ENCODE data around the gene OTUD7B. TPM values are rescaled to one million over a fixed set of nuclear protein-coding genes. Genes with fewer than 3 reads are reported as not detected.

OTUD7B gene
- total RNA-seq, 6 experiments from 2014 or later, result 26.2 to 29.6 (median 28.7) TPM

DNA sequence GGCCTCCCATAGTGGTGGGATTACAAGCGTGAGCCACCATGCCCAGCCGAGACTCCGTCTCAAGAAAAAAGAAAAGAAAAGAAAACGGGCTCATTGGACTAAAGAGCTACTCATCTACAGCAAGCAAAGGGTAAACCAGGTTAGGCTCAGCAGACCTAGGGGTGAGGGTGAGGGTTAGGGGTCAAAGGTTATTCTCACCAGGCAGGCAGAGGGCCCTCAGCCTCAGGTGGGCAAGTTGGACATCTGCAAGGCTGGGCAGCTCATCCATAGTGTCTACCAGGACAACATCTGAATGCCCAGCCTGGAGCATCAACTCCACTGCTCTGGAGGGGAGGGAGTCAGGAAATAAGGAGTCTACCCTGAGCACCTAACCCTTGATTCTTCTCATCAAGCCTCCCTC, 77.3 kb downstream of the OTUD7B start:
- Mint-ChIP-seq H3K9me3 (no peaks in the 10 kb centered on the region), H3K4me3 (no peak overlapping the region), H3K4me1 (ENCODE audit: low read depth) (peaks cover 53% of the 10 kb centered on the region), H3K36me3 (ENCODE audit: low read depth) (peaks cover 35% of the 10 kb centered on the region), H3K27ac (no peak overlapping the region), H3K27me3 (ENCODE audit: insufficient read depth) (peaks cover 8% of the 10 kb centered on the region)
- no peak for TF ChIP-seq CTCF (IDR thresholded peaks at IDR 0.05)
- no peak for DNase-seq

DNA sequence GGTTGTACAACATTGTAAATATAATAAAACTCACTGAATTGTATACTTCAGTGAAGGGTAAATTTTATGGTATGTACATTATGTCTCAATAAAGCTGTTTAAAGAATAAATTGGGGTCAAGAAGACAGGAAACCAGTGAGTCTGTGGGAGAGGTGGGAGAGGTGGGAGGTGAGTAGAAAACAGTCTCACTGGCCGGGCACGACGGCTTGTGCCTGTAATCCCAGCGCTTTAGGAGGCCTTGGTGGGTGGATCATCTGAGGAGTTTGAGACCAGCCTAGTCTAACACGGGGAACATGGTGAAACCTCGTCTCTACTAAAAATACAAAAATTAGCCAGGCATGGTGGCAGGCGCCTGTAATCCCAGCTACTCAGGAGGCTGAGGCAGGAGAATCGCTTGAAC, 78.1 kb downstream of the OTUD7B start:
- peaks cover 35% of the 10 kb centered on the region for H3K36me3 Mint-ChIP-seq (ENCODE audit: low read depth)
- TF ChIP-seq CTCF (IDR thresholded peaks at IDR 0.05), result no peak
- no peak overlapping the region for H3K4me3 Mint-ChIP-seq
- no peaks in the 10 kb centered on the region for H3K9me3 Mint-ChIP-seq
- H3K27me3 Mint-ChIP-seq (ENCODE audit: insufficient read depth), result peaks cover 7% of the 10 kb centered on the region
- no peak overlapping the region for H3K27ac Mint-ChIP-seq
- peaks cover 49% of the 10 kb centered on the region for H3K4me1 Mint-ChIP-seq (ENCODE audit: low read depth)
- no peak for DNase-seq

- no peak for TF ChIP-seq CTCF (IDR thresholded peaks at IDR 0.05)
- Mint-ChIP-seq H3K4me1 (ENCODE audit: low read depth) (peaks cover 42% of the 10 kb centered on the region), H3K9me3 (no peaks in the 10 kb centered on the region), H3K4me3 (no peak overlapping the region), H3K36me3 (ENCODE audit: low read depth) (peaks cover 44% of the 10 kb centered on the region), H3K27me3 (ENCODE audit: insufficient read depth) (peaks cover 3% of the 10 kb centered on the region), H3K27ac (peak overlapping the region; percentile 66)
- DNase-seq, result no peak
These were observed 79.2 kb downstream of the OTUD7B start for GRCh38 chr1:149931212-149931790.

GRCh38 chr1:149929856-149930255, 80.7 kb downstream of the OTUD7B start:
- peaks cover 56% of the 10 kb centered on the region for H3K36me3 Mint-ChIP-seq (ENCODE audit: low read depth)
- H3K4me3 Mint-ChIP-seq, result no peak overlapping the region
- no peak overlapping the region; the same call in 1 of the 2 replicates for H3K27ac Mint-ChIP-seq
- peaks cover 45% of the 10 kb centered on the region for H3K4me1 Mint-ChIP-seq (ENCODE audit: low read depth)
- DNase-seq, result no peak
- no peak for TF ChIP-seq CTCF (IDR thresholded peaks at IDR 0.05)
- H3K27me3 Mint-ChIP-seq (ENCODE audit: insufficient read depth), result no peaks in the 10 kb centered on the region; the same call in none of the 2 replicates
- no peaks in the 10 kb centered on the region for H3K9me3 Mint-ChIP-seq

DNA sequence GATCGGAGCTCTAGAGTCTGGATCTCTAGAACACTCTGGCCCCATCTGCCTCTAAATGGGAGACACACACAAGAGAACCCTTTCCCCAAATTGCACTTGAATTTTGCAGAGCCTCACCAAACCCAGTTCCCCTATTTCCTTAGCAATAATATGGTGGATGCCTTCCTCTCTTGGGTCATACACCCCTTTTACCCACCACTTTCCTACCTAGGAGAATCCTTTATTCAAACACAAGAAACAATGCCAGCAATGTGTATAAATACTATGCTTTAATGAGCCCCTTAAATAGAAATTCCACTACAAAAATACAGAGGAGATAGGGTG, 82.2 kb downstream of the OTUD7B start:
- peak overlapping the region; percentile 94 for H3K27ac Mint-ChIP-seq
- peaks cover 50% of the 10 kb centered on the region for H3K4me1 Mint-ChIP-seq (ENCODE audit: low read depth)
- no peaks in the 10 kb centered on the region for H3K9me3 Mint-ChIP-seq

More for the DNA sequence above, 82.2 kb downstream of the OTUD7B start:
- Mint-ChIP-seq H3K4me3 (peak overlapping the region; percentile 99), H3K36me3 (ENCODE audit: low read depth) (peaks cover 70% of the 10 kb centered on the region), H3K27me3 (ENCODE audit: insufficient read depth) (no peaks in the 10 kb centered on the region; the same call in none of the 2 replicates)
- DNase-seq, result no peak
- no peak for TF ChIP-seq CTCF (IDR thresholded peaks at IDR 0.05)

Data from HFFc6 (cell line).